Fibroblast of lung (primary cell): ENCODE data around the gene RHOT1. TPM values are rescaled to one million over a fixed set of nuclear protein-coding genes. Genes with fewer than 3 reads are reported as not detected.

Source experiments
- DNase-seq, 2 donors: peaks; one replicate each; pipeline versions ENCODE4 v3.0.0 to v3.0.0-alpha.2; 2010; ENCODE audit warnings: low read depth in 2 of 2
- H2AFZ ChIP-seq: 2 replicates; pipeline ENCODE4 v1.5.1; 2012; ENCODE audit warnings: low read length, control low read depth, inconsistent platforms
- H3K27ac ChIP-seq: 2 replicates; pipeline ENCODE4 v1.5.1; 2011; ENCODE audit warnings: low read length, control low read depth; ENCODE audit not compliant: insufficient read depth
- H3K27me3 ChIP-seq: 2 replicates; pipeline ENCODE4 v1.5.1; 2011; ENCODE audit warnings: mild to moderate bottlenecking, low read length; ENCODE audit not compliant: control insufficient read depth, insufficient read depth
- H3K36me3 ChIP-seq: 2 replicates; pipeline ENCODE4 v1.5.1; 2011; ENCODE audit warnings: low read length; ENCODE audit not compliant: control insufficient read depth, insufficient read depth
- H3K4me1 ChIP-seq: 2 replicates; pipeline ENCODE4 v1.5.1; 2011; ENCODE audit warnings: low read length; ENCODE audit not compliant: control insufficient read depth, insufficient read depth; ENCODE audit errors: extremely low read depth
- H3K4me2 ChIP-seq: 2 replicates; pipeline ENCODE4 v1.5.1; 2011; ENCODE audit warnings: low read length, control low read depth; ENCODE audit not compliant: insufficient read depth; ENCODE audit errors: extremely low read depth
- H3K4me3 ChIP-seq, 4 experiments: fragments of 200-600 bp in 1 of 4; sonication (generic) in 1 of 4; replicated peaks in 1 of 4; 2 replicates each; pipeline ENCODE4 v1.5.1; 2011 to 2016; ENCODE audit warnings: low read length in 4 of 4, low read depth in 3 of 4, mild to moderate bottlenecking in 3 of 4, control low read depth in 2 of 4, inconsistent platforms in 1 of 4, mixed read lengths in 1 of 4; ENCODE audit not compliant: insufficient read depth in 1 of 4; ENCODE audit errors: control extremely low read depth in 1 of 4
- H3K79me2 ChIP-seq: 2 replicates; pipeline ENCODE4 v1.5.1; 2012; ENCODE audit warnings: mild to moderate bottlenecking, low read length, inconsistent platforms; ENCODE audit not compliant: control insufficient read depth, insufficient read depth
- H3K9ac ChIP-seq: 2 replicates; pipeline ENCODE4 v1.5.1; 2011; ENCODE audit warnings: mild to moderate bottlenecking, low read length, control low read depth; ENCODE audit not compliant: insufficient read depth
- H3K9me3 ChIP-seq: 2 replicates; pipeline ENCODE4 v1.5.1; 2012; ENCODE audit warnings: low read depth, low read length; ENCODE audit not compliant: control insufficient read depth, insufficient read depth
- H4K20me1 ChIP-seq: 2 replicates; pipeline ENCODE4 v1.5.1; 2011; ENCODE audit warnings: low read length; ENCODE audit not compliant: control insufficient read depth, insufficient read depth; ENCODE audit errors: extremely low read depth
- EZH2 ChIP-seq: IDR thresholded peaks from 2 replicates; pipeline ENCODE4 v1.5.1; 2012; ENCODE audit warnings: low read length, control low read depth, mild to moderate bottlenecking; ENCODE audit errors: missing control alignments
- polyA plus RNA-seq, 2 donors: library from polyadenylated mRNA; depleted of rRNA in 1 of 2; stranded (reverse) in 1 of 2; unstranded in 1 of 2; fragments of >200 nt; gene quantifications; 2 replicates each; pipeline ENCODE4 v1.2.1, GENCODE V29; 2011 to 2012; ENCODE audit warnings: missing spikeins in 1 of 2
- total RNA-seq: library from RNA; depleted of rRNA; stranded (reverse); fragments of >200 nt; gene quantifications from 2 replicates; pipeline ENCODE4 v1.2.1, GENCODE V29; 2014
- TF ChIP-seq, protein P1 (sequence below), 2 donors: IDR thresholded peaks in 1 of 2; conservative IDR thresholded peaks in 1 of 2; 1 replicate in 1 of 2; 2 replicates in 1 of 2; pipeline ENCODE4 v1.5.1; 2011 to 2012; ENCODE audit warnings: low read length in 2 of 2, control low read depth in 1 of 2, inconsistent platforms in 1 of 2, low read depth in 1 of 2, mild to moderate bottlenecking in 1 of 2

RHOT1 gene
- total and polyA plus RNA-seq, 2 donors (not counting 1 experiment from before 2014, with no cell fraction given), result 45.6 to 58.8 TPM

DNA sequence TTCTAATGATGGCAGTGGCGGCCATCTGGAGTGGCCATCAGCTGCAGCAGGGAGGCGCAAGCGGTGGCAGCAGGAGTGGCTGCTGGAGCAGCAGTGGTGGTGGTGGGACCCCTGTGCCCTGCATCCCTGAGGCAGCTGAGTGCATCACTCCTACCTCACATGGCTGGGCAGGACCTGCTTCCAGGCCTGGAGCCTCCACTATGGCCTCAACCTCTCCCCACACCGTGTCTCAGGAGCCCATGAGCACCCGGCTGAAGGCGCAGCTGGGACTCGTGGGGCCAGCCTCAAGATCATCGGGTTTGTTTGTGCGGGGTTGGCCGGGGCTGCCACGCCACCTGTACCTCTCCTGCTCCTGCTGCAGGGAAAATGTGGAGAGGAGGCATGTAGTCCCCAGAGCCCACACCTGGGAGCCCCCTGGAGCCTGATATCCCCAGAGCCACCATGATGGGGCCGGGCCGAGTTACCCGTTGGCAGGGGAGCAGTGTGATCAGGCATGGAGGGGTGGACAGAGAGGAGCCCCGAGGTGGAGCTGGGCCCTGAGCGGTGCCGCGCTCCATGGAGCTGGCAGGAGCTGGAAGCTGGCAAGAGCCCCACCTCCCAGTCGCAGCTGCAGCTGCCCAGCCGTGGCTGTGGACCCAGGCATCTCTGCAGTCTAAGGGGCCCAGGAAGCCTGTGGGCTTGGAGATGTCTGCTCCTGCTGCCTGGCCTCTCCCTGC is 16.7 kb downstream of the RHOT1 start:
- no peak overlapping the region for H2AFZ ChIP-seq
- H3K79me2 ChIP-seq, result peaks cover 21% of the 10 kb centered on the region
- H3K27me3 ChIP-seq, result no peaks in the 10 kb centered on the region
- no peak overlapping the region for H3K27ac ChIP-seq
- H3K36me3 ChIP-seq, result peaks cover 3% of the 10 kb centered on the region
- TF ChIP-seq EZH2, result no peak
- TF ChIP-seq, protein P1, sequence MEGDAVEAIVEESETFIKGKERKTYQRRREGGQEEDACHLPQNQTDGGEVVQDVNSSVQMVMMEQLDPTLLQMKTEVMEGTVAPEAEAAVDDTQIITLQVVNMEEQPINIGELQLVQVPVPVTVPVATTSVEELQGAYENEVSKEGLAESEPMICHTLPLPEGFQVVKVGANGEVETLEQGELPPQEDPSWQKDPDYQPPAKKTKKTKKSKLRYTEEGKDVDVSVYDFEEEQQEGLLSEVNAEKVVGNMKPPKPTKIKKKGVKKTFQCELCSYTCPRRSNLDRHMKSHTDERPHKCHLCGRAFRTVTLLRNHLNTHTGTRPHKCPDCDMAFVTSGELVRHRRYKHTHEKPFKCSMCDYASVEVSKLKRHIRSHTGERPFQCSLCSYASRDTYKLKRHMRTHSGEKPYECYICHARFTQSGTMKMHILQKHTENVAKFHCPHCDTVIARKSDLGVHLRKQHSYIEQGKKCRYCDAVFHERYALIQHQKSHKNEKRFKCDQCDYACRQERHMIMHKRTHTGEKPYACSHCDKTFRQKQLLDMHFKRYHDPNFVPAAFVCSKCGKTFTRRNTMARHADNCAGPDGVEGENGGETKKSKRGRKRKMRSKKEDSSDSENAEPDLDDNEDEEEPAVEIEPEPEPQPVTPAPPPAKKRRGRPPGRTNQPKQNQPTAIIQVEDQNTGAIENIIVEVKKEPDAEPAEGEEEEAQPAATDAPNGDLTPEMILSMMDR (conservative IDR thresholded peaks at IDR 0.05 in 1 of 2, IDR thresholded peaks at IDR 0.05 in 1 of 2; ENCODE audit: low read depth in 1 of 2, low read length in 2 of 2), result no peak
- no peak overlapping the region for H3K9ac ChIP-seq
- no peak for DNase-seq
- no peaks in the 10 kb centered on the region for H4K20me1 ChIP-seq
- no peak overlapping the region for H3K4me3 ChIP-seq
- no peaks in the 10 kb centered on the region for H3K9me3 ChIP-seq
- H3K4me1 ChIP-seq, result peaks cover 14% of the 10 kb centered on the region
- no peak overlapping the region for H3K4me2 ChIP-seq

DNA sequence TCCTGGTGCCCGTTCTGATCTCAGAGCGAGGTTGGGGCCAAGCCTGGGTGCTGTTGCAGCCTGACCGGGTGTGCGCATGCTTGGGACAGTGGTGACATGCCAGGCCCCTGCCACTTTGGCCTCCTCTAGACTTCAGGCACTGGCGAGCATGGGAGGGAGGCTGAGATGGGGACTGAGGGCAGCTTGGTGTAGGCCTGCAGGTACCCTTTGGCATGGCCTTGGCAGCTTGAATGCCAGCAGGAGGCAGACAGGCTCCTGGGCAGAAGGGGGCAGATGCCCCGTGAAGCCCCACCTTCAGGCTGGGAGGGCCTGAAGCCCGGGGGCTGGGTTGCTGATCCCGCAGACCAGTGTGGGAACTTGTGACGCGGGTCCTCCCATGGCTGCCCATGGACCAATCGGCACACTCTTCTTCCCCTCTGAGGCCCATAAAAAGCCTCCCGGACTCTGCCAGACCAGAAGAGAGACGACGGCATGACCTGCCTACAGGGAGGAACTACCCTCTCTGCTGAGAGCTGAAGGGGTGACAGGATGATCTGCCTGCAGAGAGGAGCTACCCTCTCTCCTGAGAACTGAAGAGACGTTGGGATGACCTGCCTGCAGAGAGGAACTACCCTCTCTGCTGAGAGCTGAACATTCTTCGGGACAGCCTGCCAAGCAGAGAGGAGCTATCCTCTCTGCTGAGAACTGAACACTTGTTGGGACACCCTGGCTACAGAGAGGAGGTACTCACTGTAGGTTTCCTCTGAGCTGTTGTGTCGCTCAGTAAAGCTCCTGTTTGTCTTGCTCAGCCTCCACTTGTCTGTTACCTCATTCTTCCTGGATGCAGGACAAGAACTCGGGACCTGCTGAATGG is 17.5 kb downstream of the RHOT1 start:
- H3K9me3 ChIP-seq, result no peaks in the 10 kb centered on the region
- H3K4me2 ChIP-seq, result no peak overlapping the region
- no peak overlapping the region for H3K4me3 ChIP-seq
- no peak for TF ChIP-seq EZH2
- TF ChIP-seq, protein P1 (conservative IDR thresholded peaks at IDR 0.05 in 1 of 2, IDR thresholded peaks at IDR 0.05 in 1 of 2; ENCODE audit: low read depth in 1 of 2, low read length in 2 of 2), result no peak
- no peaks in the 10 kb centered on the region for H4K20me1 ChIP-seq
- H3K4me1 ChIP-seq, result peaks cover 14% of the 10 kb centered on the region
- H3K36me3 ChIP-seq, result peaks cover 3% of the 10 kb centered on the region
- DNase-seq, result peak in 1 of 2 donors; percentile 2
- peaks cover 21% of the 10 kb centered on the region for H3K79me2 ChIP-seq
- no peak overlapping the region for H2AFZ ChIP-seq
- H3K27ac ChIP-seq, result no peak overlapping the region
- no peak overlapping the region for H3K9ac ChIP-seq
- no peaks in the 10 kb centered on the region for H3K27me3 ChIP-seq

DNA sequence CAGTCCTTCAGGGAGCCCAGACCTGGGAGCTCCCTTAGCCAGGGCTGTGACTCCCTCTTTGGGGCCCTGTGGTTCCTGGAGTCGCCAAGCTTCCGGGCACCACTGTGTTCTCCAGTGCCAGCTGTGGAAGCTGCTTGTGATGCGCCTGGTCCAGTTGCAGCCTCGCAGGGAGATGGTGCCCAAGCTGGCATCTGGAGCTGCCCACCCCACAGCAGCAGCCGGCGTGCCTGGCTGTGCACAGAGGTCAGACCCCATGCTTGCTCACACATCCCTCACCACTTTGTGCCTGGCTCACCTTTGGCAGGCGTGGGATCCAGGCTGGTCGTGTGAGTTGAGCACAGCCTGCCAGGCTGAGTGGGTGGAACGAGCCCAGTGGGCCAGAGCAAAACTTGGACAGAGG is 18.2 kb downstream of the RHOT1 start:
- Histone ChIP-seq H3K27me3 (no peaks in the 10 kb centered on the region), H3K79me2 (peaks cover 21% of the 10 kb centered on the region), H3K27ac (peak overlapping the region; percentile 6), H3K4me1 (peaks cover 14% of the 10 kb centered on the region), H2AFZ (no peak overlapping the region), H3K9ac (no peak overlapping the region), H4K20me1 (no peaks in the 10 kb centered on the region), H3K9me3 (no peaks in the 10 kb centered on the region), H3K4me2 (no peak overlapping the region), H3K4me3 (no peak overlapping the region), H3K36me3 (peaks cover 3% of the 10 kb centered on the region)
- TF ChIP-seq, protein P1 (conservative IDR thresholded peaks at IDR 0.05 in 1 of 2, IDR thresholded peaks at IDR 0.05 in 1 of 2; ENCODE audit: low read depth in 1 of 2, low read length in 2 of 2), result no peak
- TF ChIP-seq EZH2, result no peak
- DNase-seq, result no peak
